Left colon (tissue), 2 donors: Measurements from ENCODE around the gene EIF4EBP2. TPM values are rescaled to one million over a fixed set of nuclear protein-coding genes. Genes with fewer than 3 reads are reported as not detected.

Experiments used
- ATAC-seq: fragments of 200-7000 bp; cut with Tn5 transposase; one replicate; pipeline ENCODE4 v1.9.1; 2020; ENCODE audit warnings: mild to moderate bottlenecking, moderate library complexity
- DNase-seq, 2 donors: peaks; one replicate each; pipeline ENCODE4 v3.0.0-alpha.2; 2020
- intact Hi-C, 2 donors: fragments of 100-400 bp; cut with DNase I in 1 of 2; cut with micrococcal nuclease in 1 of 2; formaldehyde crosslinking; loops; one replicate each; pipeline versions ENCODE4 v1.11.2 to v1.14.0; 2022; cut with DNase I, micrococcal nuclease
- total RNA-seq, 2 donors: library from RNA; stranded (reverse); fragmentation: NEBNext Ultra II Directional; extraction: Animal tissue kit (Norgen Biotek cat#: 25700); gene quantifications; one replicate each; pipeline ENCODE4 v1.2.1, GENCODE V29; 2021
- donor health status: DM: no; HTN: no; CAD: no.
- donor health status: DM: yes; HTN: yes; CAD: no.

The EIF4EBP2 gene
- total RNA-seq, 2 donors from 2014 or later, result 72.2 to 112 TPM

DNA sequence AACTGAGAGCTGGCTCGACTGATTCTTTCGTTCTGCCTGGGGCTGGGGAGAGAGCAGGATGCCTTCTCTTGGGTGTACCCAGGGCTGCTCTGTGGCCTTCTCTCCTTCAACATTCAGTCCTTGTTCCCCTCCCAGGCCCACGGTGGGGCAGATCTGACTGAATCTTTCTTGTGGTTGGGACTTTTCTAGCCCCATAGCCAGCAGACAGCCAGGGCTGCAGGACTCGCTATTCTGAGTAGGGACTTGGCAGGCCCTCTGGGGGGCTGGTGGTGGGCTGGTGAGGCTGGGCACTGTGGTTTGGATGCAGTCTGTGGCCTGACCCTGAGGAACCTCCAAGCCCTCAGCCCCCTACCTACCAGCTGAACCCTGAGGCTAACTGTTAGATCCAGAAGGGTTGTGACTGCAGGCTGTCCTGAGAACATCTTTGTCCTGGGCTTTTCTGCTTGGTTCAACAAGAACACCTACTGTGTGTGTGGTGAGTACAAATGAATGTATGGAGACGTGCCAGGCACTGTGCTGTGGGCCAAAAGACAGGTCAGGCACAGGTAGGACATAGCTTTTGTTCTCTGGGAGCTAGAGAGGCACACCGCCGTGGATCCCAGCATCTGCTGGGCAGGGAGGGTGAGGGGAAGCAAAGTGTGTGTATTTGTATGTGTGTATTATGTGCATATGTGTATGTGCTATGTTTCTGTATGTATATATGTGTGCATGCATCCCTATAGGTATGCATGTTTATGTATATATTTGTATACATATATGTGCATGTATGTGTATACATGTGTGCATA, 72.5 kb downstream of the EIF4EBP2 start:
- no peak for DNase-seq
- intact Hi-C loops, result no loop called here
- ATAC-seq, result no peak

DNA sequence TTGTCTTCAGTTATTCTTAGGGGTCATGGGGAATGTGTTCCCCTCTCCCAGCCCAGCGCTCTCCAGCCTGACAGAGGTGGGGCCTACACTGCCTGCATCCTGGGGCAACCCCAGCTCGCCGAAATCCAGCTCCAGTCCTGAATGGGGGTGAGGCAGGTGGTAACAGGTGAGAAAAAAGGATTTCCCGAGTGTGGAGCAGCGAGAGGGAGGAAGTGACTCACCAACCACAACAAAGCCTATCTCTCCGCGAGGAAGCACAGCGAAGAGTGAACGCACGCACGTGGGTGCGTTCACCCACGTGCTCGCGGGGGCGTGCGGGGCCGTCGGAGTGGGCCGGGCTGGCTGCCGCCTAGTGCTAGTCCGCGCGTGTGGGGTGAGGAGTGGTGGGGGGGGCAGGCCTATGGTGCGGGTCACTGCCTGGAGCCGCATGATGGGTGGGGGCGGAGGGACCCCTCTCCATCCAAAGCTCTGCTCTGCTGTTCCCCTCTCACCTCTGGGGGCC, 73.8 kb downstream of the EIF4EBP2 start:
- intact Hi-C loops, result no loop called here
- DNase-seq (peak in 1 of 2 donors; percentile 52), ATAC-seq (peak; percentile 22)

Other genes starting within 250 kb of the EIF4EBP2 start
- 10 to 100 TPM; 81.4 to 92.6 TPM for gene SAR1A, start 233.6 kb upstream of the EIF4EBP2 start, total RNA-seq
- 100 to 1,000 TPM; 137 to 168 TPM for gene PPA1, start 170.7 kb upstream of the EIF4EBP2 start, total RNA-seq
- under 1 TPM; 0.03 to 0.15 TPM for gene NPFFR1, start 120.1 kb upstream of the EIF4EBP2 start, total RNA-seq
- 1 to 10 TPM; 5.0 to 5.6 TPM for gene LRRC20, start 21.5 kb upstream of the EIF4EBP2 start, total RNA-seq
- not detected for gene NODAL, start 37.5 kb downstream of the EIF4EBP2 start, total RNA-seq
- 1 to 10 TPM; 1.3 to 3.9 TPM for gene PALD1, start 74.6 kb downstream of the EIF4EBP2 start, total RNA-seq
- gene PRF1, start 198.6 kb downstream of the EIF4EBP2 start, total RNA-seq, result 1 to 10 TPM; 2.7 to 4.3 TPM